ENCODE measurements around the gene TLR1.
"Not testable (repeated sequence)": the region's sequence is repeated elsewhere in the genome, so short reads cannot be mapped to it uniquely, and the experiment has no call there.

The TLR1 gene

DNA sequence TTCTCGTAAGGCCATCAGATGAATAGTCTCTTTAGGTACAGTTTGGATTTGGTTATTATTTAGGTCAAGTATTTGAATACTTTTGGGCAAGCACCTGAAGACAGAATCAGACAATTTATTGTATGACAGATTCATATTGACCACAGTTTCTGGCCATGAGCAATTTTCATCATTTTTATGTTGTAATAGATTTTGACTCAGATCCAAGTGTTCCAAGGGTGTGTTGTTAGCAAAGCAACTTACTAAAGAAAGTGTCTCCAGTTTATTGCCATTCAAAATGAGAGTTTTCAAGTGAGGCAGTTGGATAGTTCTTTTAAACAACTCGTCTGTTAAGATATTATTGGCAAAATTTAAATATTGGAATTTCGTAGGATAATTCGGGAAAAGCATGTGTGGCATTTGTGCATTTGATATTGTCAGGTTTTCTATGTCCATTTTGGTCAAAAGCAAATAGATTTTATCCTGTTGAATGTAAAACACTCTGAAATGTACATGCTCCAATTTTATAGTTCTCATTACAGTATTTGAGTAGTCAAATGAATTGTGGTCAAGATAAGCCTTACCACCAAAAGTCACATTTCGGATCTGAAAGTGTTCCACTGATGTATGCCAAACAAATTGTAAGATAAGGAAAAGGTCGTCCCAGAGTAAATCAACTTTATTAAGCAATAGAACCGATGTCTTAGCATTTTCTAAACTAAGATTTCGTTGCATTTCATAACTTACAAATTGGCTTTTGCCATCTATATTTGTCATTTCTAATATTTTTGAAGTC is 30.2 kb downstream of the TLR1 start:
- DNase-seq = no peak

DNA sequence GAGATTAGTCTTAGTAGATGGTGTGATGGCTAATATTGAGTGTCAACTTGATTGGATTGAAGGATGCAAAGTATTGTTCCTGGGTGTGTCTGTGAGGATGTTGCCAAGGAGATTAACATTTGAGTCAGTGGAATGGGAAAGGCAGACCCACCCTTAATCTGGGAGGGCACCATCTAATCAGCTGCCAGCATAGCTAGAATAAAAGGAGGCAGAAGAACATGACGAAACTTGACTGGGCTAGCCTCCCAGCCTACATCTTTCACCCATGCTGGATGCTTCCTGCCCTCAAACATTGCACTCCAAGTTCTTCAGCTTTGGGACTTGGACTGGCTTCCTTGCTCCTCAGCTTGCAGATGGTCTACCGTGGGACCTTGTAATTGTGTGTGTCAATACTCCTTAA is 34.3 kb downstream of the TLR1 start:
- DNase-seq = not testable (repeated sequence)

DNA sequence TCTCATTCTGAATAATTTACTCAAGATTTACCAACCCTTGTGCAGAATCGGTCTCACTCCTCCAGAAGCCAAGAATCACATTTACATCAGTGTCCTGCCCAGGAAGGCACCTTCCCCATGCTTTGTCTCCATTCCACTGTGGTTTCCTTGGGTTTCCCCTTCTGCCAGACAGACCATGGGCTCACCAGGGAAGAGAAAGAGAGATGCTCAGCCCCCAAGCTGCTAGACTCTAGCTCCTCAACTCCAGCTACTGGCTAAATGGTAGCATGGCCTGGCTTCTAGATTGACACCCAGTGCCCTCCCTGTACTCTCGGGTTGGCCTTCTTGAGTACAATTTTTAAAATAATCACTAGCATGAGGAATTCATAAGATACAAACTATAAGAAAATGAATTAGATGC is 34.7 kb downstream of the TLR1 start:
- no peak for DNase-seq

DNA sequence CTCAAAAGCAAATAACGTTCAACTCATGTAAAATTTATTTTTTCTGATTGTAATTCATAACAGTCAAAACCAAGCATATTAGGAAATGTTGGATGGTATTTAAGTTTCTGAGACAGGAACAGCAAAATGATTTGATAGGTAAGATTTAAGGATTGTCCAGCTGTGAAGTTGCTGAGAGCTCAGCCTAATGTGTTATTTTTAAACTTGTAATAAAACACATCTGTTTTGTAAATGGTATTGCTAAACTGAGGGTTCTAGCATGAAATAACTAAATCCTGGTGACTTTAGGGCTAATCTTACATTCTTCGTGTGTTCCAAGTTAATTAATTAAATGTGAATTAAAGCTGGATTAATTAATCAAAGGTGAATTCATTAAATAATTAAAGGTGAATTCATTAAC is 35.1 kb downstream of the TLR1 start:
- no peak for DNase-seq

DNA sequence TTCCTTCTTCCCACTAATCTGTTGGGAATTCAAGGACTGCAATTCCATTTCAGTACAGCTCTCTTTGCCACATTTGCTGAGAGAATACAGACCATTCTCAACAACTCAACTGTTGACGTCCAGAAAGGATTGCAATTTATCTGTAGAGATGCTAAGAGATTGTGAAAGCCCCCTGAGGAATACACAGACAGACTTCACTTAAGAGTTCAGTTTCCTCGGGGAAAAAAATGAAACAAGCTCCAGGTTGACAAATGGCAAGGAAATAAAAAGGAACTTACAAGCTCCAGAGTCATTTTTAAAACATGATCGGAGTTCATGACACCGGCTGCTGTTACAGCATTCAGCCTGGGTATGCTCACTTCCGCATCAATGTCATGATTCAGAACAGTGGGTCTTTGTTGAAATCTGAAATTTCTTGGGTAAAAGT is 35.6 kb downstream of the TLR1 start:
- DNase-seq = no peak

DNA sequence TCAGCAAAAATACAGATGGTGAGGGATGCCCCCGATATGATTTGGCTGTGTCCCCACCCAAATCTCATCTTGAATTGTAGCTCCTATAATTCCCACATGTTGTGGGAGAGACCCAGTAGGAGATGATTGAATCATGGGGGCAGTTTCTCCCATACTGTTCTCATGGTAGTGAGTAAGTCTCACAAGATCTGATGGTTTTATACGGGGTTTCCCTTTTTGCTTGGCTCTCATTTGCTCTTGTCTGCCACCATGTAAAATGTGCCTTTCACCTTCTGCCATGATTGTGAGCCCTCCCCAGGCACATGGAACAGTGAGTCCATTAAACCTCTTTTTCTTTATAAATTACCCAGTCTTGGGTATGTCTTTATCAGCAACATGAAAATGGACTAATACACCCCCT is 37.7 kb downstream of the TLR1 start:
- not testable (repeated sequence) for DNase-seq

DNA sequence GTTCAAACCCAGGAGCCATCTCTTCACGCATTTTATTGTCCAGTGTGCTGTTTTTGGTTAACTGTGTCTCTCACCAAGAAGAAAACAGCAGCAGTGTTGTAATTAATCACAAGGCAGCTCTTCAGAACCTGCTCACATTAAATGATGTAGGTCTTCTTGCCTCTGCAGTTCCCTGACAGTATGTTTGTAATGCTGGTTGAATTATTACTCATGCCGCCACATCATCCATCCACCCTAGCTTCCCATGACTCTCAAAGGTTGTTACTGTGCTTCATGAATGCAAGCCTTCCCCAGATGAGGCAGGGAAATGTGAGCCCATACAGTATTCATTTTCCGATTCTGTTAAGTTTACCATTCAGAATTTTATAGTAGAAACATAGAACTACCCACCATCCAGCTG is 39.2 kb downstream of the TLR1 start:
- DNase-seq = no peak

DNA sequence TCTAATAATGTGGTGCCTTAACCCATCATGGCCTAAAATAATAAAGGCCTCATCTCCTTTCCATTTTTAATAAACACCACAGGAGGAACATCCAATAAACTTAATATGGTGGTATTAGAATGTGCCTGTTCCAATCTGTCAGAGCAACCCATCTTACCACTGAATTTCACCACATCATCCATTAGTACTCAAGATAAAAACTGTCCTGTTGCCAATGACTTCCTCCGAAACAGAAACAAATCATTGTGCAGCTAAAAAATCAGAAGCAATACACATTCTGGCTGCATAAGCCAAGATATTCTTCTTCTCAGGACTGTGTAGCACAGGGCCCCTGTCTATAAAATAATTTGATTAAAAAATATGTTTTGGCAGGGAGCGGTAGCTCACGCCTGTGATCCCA is 40.3 kb downstream of the TLR1 start:
- DNase-seq = no peak

DNA sequence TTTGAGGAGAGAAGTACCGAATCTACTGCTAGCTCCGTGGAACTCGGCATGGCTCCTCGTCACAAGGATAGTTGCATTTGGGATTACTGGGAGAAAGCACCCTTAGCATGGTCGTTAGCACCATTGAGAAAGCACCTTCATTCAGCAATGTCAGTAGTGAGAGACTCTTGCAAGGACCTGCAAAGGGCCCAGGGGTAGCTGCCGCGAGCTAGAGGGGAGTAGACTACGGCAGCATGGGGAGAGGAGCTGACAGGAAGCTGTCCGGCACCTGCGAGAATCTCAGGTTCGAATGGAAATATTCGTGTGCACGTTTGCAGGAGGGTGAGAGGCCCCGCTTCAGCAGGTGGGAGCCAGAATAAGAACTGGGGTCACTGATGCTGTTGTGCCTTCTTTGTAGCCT is 42.0 kb downstream of the TLR1 start:
- no peak for DNase-seq

DNA sequence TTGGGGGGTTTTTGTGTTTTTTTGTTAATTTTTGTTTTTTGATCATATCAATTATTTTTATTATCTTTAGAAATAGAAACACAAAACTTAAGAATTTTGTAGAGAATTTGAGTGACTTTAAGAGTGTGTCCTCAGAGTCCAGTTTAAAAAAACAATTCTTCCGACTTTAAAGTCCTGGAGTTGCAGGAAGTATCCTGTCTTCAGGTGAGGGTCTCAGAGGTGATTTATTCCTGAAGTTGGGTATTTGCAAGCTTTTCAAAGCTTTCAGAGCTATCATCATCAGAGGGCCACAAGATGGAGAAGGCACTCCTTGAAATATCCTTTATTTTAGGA is 44.8 kb downstream of the TLR1 start:
- no peak for DNase-seq

DNA sequence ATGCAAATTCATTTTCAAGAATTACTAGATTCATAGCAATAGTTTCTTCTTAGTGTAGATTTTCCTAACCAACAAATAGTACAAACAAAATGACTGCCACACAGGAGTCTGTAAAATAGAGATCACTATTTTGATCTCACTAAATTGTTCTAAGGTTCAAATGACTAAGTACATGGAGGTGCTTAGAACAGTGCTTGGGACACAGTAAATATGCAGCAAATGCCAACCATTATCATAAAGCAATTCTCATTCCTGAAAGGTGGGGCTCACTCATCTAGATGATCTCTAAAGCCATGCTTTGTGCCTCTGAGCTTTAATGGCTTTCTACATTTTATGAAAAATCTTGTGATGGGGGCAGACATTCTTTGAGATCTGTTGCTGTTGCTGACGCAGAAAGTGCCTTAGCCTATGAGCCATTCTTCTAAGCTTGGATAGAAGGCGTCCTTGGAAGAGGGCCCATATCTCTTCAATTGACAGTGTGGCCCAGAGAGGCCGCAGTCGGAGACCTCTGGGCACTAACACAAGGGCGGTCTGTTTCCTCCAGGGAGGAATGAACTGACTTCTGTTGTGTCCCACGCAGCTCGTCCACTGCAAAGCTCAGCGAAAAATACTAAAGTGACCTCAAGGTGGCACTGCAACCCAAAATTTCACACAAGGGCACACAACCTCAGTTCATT is 45.3 kb downstream of the TLR1 start:
- DNase-seq = peak; percentile 41

DNA sequence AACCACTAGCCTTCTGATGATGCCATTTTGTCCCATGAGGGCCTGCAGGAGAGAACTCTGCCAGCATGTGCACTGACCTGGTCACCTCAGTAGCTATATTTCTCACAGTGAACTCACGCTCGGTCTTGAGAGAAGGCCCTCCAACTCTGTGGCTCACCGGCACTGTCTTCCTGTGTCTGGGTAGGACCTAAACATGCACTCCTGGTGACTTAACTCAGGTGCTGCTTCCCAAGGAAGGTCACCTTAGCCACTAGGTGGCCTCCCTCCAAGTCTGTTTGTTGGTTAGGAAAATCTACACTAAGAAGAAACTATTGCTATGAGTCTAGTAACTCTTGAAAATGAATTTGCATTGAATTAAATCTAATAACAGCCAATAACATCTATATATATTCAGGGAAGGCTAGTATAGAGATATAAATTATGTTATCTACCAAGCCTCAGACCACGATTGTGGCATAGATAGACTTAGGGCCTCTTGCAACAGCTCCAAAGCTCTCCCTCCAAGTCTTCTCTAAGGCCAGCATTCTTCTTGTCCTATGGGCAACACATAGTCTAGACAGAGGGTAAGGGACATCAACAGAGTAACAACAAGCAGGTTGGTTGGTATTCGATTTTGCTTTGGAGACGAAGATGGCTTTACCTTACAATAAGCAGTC is 46.5 kb downstream of the TLR1 start:
- no peak for DNase-seq

DNA sequence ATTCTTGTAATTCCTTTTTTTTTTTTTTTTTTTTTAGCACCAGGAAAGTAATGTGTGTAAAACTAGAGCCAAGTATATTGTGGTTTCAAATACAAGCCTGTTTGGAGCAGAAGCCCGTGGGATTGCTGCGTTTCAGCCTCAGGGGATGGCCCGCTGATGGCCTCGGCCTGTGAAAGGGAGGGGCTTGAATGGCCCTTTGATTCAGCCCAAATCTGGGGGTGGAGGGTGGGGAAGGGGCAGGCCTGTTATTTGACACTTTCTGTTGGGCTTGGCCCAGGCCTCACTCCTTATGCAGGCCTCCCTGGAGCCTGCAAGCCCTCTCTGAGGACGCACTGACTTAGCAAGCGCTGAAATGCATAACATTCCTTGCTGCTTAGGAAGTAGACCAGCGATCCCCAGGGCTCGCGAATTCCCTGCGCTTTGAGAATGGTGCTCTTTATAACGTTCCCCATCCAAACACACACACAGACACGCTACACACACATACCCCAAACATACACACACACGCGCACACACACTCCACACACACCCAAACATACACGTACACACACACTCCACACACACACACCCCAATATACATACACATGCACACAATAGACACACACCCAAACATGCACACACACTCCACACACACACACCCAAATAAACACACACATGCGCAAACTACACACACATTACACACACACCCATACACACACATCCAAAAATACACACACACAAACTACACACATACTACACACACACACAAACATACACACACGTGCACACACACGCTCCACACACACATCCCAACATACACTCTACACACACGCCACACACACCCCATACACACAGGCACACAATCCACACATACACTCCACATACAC is 51.4 kb downstream of the TLR1 start:
- DNase-seq = peak; percentile 17

DNA sequence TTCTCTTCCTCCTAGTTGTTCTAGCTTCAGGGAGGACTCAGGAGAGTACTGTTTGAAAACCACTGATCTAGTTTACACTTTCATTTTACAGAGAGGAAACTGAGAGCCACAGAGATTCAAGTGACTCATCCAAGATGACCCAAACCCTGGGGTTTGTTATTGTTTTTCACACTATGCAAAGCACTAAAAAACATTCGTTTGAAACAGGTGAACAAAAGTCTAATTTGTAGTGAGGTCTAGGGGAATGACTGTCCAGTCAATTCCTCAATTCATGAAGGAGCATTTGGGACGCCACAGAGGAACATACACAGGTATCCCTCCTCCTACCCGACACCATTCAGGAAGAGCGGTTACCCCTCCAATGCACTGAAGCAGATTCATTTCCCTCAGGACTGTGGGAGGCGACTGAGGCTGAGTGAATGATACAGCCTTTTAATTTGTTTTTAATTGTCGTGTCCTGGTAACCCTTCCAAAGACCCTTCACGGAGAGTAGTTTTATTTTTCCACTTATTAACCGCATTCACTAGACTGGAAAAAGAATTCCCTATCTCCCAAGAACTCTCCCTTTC is 52.1 kb downstream of the TLR1 start:
- no peak for DNase-seq

DNA sequence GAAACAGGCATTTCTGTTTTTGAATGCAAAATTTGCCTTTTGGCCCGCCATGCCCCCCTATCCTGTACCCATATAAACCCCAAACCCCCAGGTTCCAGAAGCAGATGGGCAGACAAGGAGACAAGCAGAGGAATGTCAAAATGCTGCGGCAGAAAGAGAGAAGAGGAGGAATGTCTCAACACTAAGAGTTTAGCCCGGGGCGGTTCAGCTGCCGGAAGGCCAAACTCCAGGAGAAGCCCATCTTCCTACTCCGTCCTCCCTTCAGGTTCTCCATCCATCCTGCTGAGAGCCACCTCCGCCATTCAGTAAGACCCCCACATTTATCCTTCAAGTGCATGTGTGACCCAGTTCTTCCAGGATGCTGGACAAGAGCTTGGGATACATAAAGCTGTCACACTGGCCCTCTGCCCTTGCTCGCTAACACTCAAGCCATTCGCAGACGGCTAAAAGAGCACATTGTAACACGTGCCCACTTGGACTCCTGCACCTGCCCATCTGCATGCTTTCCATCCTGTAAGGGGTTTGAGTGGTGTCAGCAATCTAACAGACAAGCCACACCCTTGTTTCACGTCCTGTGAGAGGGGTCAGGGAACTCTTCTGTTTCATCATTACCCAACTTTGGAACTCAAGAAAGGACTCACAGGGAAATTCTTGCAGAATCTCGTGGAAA is 53.1 kb downstream of the TLR1 start:
- no peak for DNase-seq

DNA sequence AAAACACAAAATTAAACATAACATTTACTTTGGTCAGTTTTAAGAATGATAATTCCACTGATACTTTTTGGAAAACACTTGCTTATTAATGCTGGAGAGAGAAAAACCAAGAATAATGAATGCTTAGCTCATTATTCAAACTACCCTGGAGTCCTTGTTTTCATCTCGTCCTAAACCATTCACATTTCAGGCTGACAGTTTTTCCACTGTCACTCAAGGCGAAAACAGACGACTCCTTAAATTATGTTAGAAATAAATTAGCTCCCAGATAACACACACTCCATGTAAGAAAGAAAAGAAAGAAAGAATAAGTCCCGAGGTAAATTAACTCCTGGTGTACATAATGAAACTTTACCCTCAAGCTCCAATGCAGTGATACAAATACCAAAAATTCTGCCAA is 55.3 kb downstream of the TLR1 start:
- no peak for DNase-seq

DNA sequence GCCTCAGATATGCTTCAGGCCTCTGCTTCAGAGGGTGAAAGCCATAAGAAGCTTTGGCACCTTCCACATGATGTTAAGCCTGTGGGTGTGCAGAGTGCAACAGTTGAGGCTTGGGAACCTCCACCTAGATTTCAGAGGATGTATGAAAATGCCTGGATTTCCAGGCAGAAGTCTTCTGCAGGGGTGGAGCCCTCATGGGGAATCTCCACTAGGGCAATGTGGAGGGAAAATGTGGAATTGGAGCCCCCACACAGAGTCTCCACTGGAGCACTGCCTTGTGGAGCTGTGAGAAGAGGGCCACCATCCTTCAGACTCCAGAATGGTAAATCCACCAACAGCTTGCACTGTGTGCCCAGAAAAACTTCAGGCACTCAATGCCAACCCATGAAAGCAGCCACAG is 57.0 kb downstream of the TLR1 start:
- no peak for DNase-seq
